Coronary artery (tissue), 2 donors: ENCODE measurements around the gene ATP6AP1.

Experiments
- DNase-seq: peaks from one replicate; pipeline ENCODE4 v3.0.0-alpha.2; 2017; ENCODE audit warnings: low spot score
- H3K27ac ChIP-seq, 2 donors: fragments of 200-600 bp; sonication (generic); one replicate each; pipeline ENCODE4 v1.5.1; 2016 to 2019
- H3K4me3 ChIP-seq: fragments of 200-600 bp; sonication (generic); 2 replicates; pipeline ENCODE4 v1.5.1; 2016; ENCODE audit warnings: mild to moderate bottlenecking, moderate library complexity
- TF ChIP-seq, protein P1 (sequence below): fragments of 200-600 bp; sonication (generic); IDR thresholded peaks from one replicate; pipeline ENCODE4 v1.5.1; 2019; ENCODE audit warnings: antibody characterized with exemption

ATP6AP1 gene

DNA sequence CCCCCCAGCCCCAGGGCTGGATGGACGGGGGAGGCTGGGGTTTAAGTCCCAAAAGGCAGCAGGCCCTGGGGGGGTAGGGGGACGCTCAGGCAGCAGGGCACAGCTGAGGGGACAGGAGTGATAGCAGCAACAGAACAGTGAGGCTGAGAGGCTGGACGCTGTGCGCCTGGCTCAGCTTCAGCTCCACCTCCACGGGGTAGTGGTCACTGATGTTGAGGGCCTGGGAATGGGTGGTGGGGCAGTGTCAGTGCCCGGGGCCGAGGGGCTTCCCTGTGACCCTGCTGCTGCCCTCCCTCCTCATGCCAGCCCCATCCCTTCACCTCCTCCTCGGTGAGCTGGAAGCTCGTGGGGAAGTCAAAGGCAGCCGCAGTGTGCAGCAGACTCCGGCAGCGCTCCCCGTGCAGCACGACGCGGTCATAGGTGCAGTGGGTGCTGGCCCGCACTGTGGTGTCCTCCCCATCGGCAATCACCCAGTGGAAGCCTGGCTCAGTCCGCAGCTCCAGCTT is 25.8 kb upstream of the ATP6AP1 start:
- DNase-seq: peak; percentile 68
- TF ChIP-seq, protein P1, sequence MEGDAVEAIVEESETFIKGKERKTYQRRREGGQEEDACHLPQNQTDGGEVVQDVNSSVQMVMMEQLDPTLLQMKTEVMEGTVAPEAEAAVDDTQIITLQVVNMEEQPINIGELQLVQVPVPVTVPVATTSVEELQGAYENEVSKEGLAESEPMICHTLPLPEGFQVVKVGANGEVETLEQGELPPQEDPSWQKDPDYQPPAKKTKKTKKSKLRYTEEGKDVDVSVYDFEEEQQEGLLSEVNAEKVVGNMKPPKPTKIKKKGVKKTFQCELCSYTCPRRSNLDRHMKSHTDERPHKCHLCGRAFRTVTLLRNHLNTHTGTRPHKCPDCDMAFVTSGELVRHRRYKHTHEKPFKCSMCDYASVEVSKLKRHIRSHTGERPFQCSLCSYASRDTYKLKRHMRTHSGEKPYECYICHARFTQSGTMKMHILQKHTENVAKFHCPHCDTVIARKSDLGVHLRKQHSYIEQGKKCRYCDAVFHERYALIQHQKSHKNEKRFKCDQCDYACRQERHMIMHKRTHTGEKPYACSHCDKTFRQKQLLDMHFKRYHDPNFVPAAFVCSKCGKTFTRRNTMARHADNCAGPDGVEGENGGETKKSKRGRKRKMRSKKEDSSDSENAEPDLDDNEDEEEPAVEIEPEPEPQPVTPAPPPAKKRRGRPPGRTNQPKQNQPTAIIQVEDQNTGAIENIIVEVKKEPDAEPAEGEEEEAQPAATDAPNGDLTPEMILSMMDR: no peak
- Histone ChIP-seq H3K27ac (peak overlapping the region in 1 of 2 donors; percentile 2), H3K4me3 (no peak overlapping the region)

DNA sequence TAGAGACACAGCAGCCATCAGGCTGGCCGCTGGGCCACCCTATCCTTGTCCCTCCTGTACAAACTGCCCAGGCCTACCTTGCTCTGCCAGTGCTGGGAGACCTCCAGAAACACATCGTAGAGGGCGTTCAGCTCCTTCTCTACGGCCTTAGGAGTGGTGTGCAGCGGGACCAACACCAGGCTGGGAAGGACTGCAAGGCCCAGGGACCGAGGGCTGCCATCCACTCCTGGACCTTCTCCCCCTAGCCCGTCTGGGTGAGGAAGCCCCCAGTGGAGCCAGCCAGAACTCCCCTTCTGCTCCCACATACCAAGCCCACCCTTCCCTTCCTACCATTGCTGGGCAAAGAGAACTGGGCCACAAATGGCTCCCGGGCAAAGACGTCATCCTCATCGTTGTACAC is 25.3 kb upstream of the ATP6AP1 start:
- DNase-seq: peak; percentile 60
- H3K4me3 ChIP-seq: no peak overlapping the region
- H3K27ac ChIP-seq: no peak overlapping the region
- TF ChIP-seq, protein P1: no peak

DNA sequence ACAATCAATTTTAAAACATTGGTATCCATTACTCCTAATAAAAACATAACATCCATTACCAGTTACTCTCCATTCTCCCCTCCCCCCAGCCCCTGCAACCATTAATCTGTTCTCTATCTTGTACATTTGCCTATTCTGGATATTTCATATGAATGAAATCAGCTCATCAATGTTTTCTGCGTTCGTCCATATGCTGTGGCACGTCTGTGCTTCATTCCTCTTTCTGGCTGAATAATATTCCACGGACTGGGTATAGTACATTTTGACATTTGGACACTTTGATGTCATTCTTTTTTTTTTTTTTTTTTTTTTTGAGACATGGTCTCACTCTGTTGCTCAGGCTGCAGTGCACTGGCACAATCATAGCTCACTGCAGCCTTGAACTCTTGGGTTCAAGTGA is 24.6 kb upstream of the ATP6AP1 start:
- H3K4me3 ChIP-seq: no peak overlapping the region
- H3K27ac ChIP-seq: no peak overlapping the region
- DNase-seq: no peak
- TF ChIP-seq, protein P1: no peak

DNA sequence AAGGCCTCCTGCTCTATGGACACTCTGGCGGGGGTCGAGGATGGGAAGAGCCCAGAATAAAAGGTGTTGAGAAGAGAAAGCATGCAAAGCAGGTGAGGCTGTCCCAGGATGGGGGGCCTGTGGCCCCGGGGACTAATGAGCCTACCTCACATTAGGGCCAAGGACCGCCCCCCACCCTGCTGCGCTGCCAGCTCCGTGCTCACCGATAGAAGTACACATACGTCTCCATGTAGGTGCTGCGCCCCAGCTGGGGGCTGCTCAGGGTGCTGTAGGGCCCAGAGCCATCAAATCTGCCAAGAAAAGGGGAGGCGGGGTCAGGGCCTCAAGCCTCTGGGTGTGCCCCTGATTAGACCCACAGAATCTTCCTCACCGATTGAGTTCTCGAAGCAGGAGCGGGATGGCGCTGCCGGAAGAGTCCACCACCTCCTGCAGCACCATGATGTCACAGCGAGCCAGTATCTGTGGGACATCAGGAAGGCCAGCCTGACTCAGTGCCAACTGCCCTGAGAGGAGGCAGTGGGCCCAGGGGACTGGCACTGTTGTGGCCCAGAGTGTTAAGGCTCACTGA is 23.8 kb upstream of the ATP6AP1 start:
- peak; percentile 64 for DNase-seq
- no peak overlapping the region for H3K4me3 ChIP-seq
- no peak overlapping the region for H3K27ac ChIP-seq
- TF ChIP-seq, protein P1: no peak

DNA sequence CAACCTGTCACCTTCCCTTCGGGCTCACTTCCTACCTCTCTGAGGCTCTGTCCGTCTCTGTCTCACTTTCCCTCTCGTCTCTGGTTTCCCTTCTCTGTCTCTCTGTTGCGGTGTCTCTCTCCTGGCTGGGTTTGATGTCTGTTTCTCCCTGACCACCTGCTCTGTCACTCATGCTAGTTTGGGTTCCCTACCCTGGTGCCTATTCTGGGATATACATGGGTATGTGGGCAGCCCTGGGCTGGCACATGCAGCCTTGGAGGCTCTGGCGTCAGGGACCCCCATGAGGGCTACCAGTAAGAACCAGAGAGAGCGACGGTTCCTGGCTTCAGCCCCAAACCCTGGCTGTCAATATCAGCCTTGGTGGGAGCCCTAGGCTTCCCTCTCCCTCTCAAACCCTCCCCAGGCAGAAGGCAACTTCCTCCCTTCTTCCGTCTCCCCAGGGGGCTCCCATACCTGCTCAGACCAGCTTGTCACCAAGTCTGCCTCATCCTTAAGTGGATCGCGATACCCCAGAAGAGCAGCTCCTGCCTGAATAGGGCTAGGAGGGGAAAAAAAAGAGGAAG is 19.7 kb upstream of the ATP6AP1 start:
- TF ChIP-seq, protein P1: no peak
- Histone ChIP-seq H3K4me3 (peak overlapping the region; percentile 69), H3K27ac (peak overlapping the region; percentile 31 to 86)
- DNase-seq: no peak

DNA sequence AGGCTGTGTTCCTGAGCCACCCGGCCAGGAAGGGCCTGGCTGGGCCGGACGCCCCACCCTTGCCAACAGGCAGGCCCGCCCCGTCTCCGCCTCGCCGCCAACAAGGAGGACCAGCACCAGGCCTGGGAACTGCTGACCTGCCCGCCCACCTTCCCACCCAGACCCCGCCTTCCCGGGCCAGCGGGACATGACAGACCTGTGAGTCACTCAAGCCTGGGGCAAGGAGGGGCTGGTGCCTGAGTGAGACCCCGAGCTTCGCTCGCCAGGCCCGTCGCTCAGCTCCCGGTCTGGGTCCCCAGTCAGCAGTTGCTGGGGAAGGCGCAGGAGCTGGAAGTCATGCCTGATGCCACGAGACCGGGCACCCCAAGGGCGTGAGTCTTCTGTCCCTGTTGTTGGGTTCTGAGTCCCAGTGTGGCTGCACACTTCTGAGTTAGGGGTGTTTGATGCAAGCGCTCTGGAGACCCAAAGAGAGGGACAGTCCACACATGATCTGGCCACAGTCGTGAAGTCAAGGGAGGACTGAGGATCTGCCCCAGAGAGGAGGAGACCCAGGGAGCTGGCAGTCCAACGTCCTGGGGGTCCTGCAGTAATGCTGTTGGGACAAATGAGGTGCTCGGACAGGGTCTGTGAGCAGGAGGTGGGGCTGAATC is 19.1 kb upstream of the ATP6AP1 start, which contains the start of gene DNASE1L1:
Gene DNASE1L1, minus strand, starts transcription at position 33 of the 650 bp plus-strand sequence. CDS start 3,686 bp downstream, outside the sequence.
- Histone ChIP-seq H3K27ac (peak within 1 kb of the TSS; percentile 31 to 86), H3K4me3 (peak within 1 kb of the TSS; percentile 69)
- peak; percentile 96 for DNase-seq
- TF ChIP-seq, protein P1: no peak
